Stimulated activated CD8-positive, alpha-beta memory T cell treated with anti-CD3 and anti-CD28 coated beads, Interleukin-7, amount 100 ng/mL, for 24 hours (primary cell): ENCODE measurements around the gene SLC16A1.

Source experiments
- DNase-seq: peaks from one replicate; pipeline ENCODE4 v3.0.0-alpha.2; 2020; ENCODE audit warnings: low read depth

Gene SLC16A1

GRCh38 chr1:112882271-112882744 is 73.7 kb downstream of the SLC16A1 start:
- no peak for DNase-seq

GRCh38 chr1:112881742-112882127 is 74.3 kb downstream of the SLC16A1 start:
- DNase-seq = no peak

GRCh38 chr1:112879834-112880233 is 76.2 kb downstream of the SLC16A1 start:
- DNase-seq = no peak

GRCh38 chr1:112878321-112878720 is 77.7 kb downstream of the SLC16A1 start:
- no peak for DNase-seq

- no peak for DNase-seq
Measured at GRCh38 chr1:112877750-112878149, 78.2 kb downstream of the SLC16A1 start.

GRCh38 chr1:112876315-112876714 is 79.7 kb downstream of the SLC16A1 start:
- DNase-seq = no peak

- DNase-seq = no peak
Measured at GRCh38 chr1:112872551-112872962, 83.4 kb downstream of the SLC16A1 start.

- DNase-seq = no peak
Measured at GRCh38 chr1:112870887-112871646, 84.9 kb downstream of the SLC16A1 start.

GRCh38 chr1:112869895-112870294 is 86.1 kb downstream of the SLC16A1 start:
- DNase-seq = no peak

- DNase-seq = no peak
Measured at GRCh38 chr1:112868191-112868590, 87.8 kb downstream of the SLC16A1 start.

- no peak for DNase-seq
Measured at GRCh38 chr1:112866981-112867380, 89.0 kb downstream of the SLC16A1 start.

- DNase-seq = no peak
Measured at GRCh38 chr1:112866151-112866550, 89.8 kb downstream of the SLC16A1 start.

GRCh38 chr1:112862753-112863426 is 93.1 kb downstream of the SLC16A1 start:
- no peak for DNase-seq
